ENCODE data around the gene SATB2.

The SATB2 gene

DNA sequence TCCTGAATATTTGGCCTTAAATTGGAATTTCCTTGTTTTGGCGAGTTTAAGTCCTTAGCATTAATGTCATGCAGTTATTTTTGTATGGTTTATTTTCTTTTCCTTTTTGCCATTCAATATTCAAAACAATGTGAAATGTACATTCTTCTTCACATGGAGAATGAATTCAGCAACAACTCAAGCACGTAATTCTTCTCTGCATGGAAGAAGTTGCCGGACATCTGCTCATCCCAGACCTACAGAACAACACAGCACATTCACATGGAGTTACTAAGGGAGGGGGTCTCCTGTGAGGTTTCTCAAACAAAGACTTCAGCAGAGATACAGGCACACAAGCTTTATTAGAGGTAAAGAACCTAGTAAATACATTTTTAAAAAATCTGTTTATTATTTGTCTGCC, 236.8 kb downstream of the SATB2 start:
- no peaks in the 10 kb centered on the region for H3F3A ChIP-seq (ENCODE audit: control insufficient read depth, insufficient read depth)
- H3K9me2 ChIP-seq (replicated peaks; ENCODE audit: control insufficient read depth, low read length): no peaks in the 10 kb centered on the region
- TF ChIP-seq EZH2phosphoT487 (IDR thresholded peaks at IDR 0.05; ENCODE audit: borderline replicate concordance, low read length): no peak
- TF ChIP-seq, protein P1, sequence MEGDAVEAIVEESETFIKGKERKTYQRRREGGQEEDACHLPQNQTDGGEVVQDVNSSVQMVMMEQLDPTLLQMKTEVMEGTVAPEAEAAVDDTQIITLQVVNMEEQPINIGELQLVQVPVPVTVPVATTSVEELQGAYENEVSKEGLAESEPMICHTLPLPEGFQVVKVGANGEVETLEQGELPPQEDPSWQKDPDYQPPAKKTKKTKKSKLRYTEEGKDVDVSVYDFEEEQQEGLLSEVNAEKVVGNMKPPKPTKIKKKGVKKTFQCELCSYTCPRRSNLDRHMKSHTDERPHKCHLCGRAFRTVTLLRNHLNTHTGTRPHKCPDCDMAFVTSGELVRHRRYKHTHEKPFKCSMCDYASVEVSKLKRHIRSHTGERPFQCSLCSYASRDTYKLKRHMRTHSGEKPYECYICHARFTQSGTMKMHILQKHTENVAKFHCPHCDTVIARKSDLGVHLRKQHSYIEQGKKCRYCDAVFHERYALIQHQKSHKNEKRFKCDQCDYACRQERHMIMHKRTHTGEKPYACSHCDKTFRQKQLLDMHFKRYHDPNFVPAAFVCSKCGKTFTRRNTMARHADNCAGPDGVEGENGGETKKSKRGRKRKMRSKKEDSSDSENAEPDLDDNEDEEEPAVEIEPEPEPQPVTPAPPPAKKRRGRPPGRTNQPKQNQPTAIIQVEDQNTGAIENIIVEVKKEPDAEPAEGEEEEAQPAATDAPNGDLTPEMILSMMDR (IDR thresholded peaks at IDR 0.05; ENCODE audit: low read depth, low read length, poor library complexity, severe bottlenecking): no peak
- H3K4me2 ChIP-seq (ENCODE audit: low read length): no peak overlapping the region
- H3K27ac ChIP-seq (ENCODE audit: low read depth, low read length): no peak overlapping the region
- H3K27me3 ChIP-seq (ENCODE audit: control insufficient read depth, low read length): no peaks in the 10 kb centered on the region
- H3K36me3 ChIP-seq (ENCODE audit: control insufficient read depth, low read length): no peaks in the 10 kb centered on the region
- no peaks in the 10 kb centered on the region for H3K9me3 ChIP-seq (ENCODE audit: control insufficient read depth, insufficient read depth, low read length)
- no peaks in the 10 kb centered on the region for H3K79me2 ChIP-seq (ENCODE audit: control insufficient read depth, low read length)
- no peak overlapping the region for H3K4me3 ChIP-seq (ENCODE audit: low read length)
- no peaks in the 10 kb centered on the region for H4K20me1 ChIP-seq (ENCODE audit: control insufficient read depth, insufficient read depth, low read depth, low read length)
- no peaks in the 10 kb centered on the region for H3K4me1 ChIP-seq (ENCODE audit: control insufficient read depth, low read length)

DNA sequence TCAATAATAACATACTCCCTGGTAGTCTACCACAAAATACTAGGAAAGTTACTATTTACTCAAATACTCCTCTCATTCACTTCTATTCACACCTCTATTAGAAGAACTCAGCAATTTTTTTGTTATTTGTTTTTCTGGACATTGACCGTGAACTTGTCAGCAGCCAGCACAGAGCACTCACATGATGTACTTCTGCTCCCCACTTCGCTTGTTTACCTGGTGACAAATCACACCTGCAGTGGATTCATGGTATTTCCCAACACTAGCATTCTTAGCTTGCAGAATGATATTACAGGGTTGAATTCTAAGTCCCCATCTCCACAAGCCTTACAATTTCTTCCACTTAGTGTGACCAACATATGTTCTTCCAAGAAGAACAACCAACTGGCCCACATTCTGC, 238.2 kb downstream of the SATB2 start:
- Histone ChIP-seq H3F3A (ENCODE audit: control insufficient read depth, insufficient read depth) (no peaks in the 10 kb centered on the region), H3K4me3 (ENCODE audit: low read length) (no peak overlapping the region), H3K36me3 (ENCODE audit: control insufficient read depth, low read length) (no peaks in the 10 kb centered on the region), H3K79me2 (ENCODE audit: control insufficient read depth, low read length) (no peaks in the 10 kb centered on the region), H3K27me3 (ENCODE audit: control insufficient read depth, low read length) (no peaks in the 10 kb centered on the region), H3K4me2 (ENCODE audit: low read length) (no peak overlapping the region), H3K9me2 (replicated peaks; ENCODE audit: control insufficient read depth, low read length) (no peaks in the 10 kb centered on the region), H3K9me3 (ENCODE audit: control insufficient read depth, insufficient read depth, low read length) (no peaks in the 10 kb centered on the region), H4K20me1 (ENCODE audit: control insufficient read depth, insufficient read depth, low read depth, low read length) (no peaks in the 10 kb centered on the region), H3K27ac (ENCODE audit: low read depth, low read length) (no peak overlapping the region), H3K4me1 (ENCODE audit: control insufficient read depth, low read length) (no peaks in the 10 kb centered on the region)
- TF ChIP-seq, protein P1 (IDR thresholded peaks at IDR 0.05; ENCODE audit: low read depth, low read length, poor library complexity, severe bottlenecking): no peak
- TF ChIP-seq EZH2phosphoT487 (IDR thresholded peaks at IDR 0.05; ENCODE audit: borderline replicate concordance, low read length): no peak
